NCI-H1092 treated with DMSO at 0.1 percent for 48 hours (cell line): ENCODE data around the gene PLXNB2.
"Not testable (repeated sequence)": the region's sequence is repeated elsewhere in the genome, so short reads cannot be mapped to it uniquely, and the experiment has no call there.

Experiments
- DNase-seq: peaks from one replicate; lab custom pipeline; 2025; lab: John Stamatoyannopoulos, UW

The PLXNB2 gene

GRCh38 chr22:50306753-50307749 is at the start of gene PLXNB2:
PLXNB2 (minus strand) TSS chr22:50307646; CDS start chr22:50290584, 17,062 bp downstream.
- peak; percentile 33 for DNase-seq

GRCh38 chr22:50357222-50357621 is 49.8 kb upstream of the PLXNB2 start:
- no peak for DNase-seq

- DNase-seq: no peak
Measured at GRCh38 chr22:50356186-50356585, 48.7 kb upstream of the PLXNB2 start.

GRCh38 chr22:50348058-50348457 is 40.6 kb upstream of the PLXNB2 start:
- DNase-seq: no peak

GRCh38 chr22:50347157-50347556 is 39.7 kb upstream of the PLXNB2 start:
- DNase-seq: no peak

GRCh38 chr22:50346470-50346869 is 39.0 kb upstream of the PLXNB2 start:
- no peak for DNase-seq

- DNase-seq: no peak
Measured at GRCh38 chr22:50343541-50343935, 36.1 kb upstream of the PLXNB2 start.

GRCh38 chr22:50342651-50343540 is 35.5 kb upstream of the PLXNB2 start, which contains the start of gene PPP6R2:
PPP6R2 (plus strand) TSS chr22:50343327; CDS start chr22:50393909, 50,582 bp downstream.
- no peak for DNase-seq

- DNase-seq: peak; percentile 61
Measured at GRCh38 chr22:50341977-50342650, 34.7 kb upstream of the PLXNB2 start.

GRCh38 chr22:50339945-50340879 is 32.8 kb upstream of the PLXNB2 start:
- no peak for DNase-seq

GRCh38 chr22:50338860-50339462 is 31.5 kb upstream of the PLXNB2 start:
- DNase-seq: no peak

GRCh38 chr22:50338042-50338573 is 30.7 kb upstream of the PLXNB2 start:
- no peak for DNase-seq

GRCh38 chr22:50337262-50338041 is 30.0 kb upstream of the PLXNB2 start:
- DNase-seq: no peak

- DNase-seq: not testable (repeated sequence)
Measured at GRCh38 chr22:50334433-50334832, 27.0 kb upstream of the PLXNB2 start.

GRCh38 chr22:50329236-50329635 is 21.8 kb upstream of the PLXNB2 start:
- no peak for DNase-seq

- no peak for DNase-seq
Measured at GRCh38 chr22:50327711-50328019, 20.2 kb upstream of the PLXNB2 start.

GRCh38 chr22:50326956-50327710 is 19.7 kb upstream of the PLXNB2 start, which contains the start of gene DENND6B:
DENND6B (minus strand) TSS chr22:50327012; CDS start chr22:50326988, 24 bp downstream.
- DNase-seq: peak; percentile 30

GRCh38 chr22:50326225-50326955 is 18.9 kb upstream of the PLXNB2 start:
- no peak for DNase-seq
